Pulmonary artery endothelial cell (primary cell): ENCODE results near the gene NUDT5. TPM values are rescaled to one million over a fixed set of nuclear protein-coding genes. Genes with fewer than 3 reads are reported as not detected.
"Not testable (repeated sequence)": the region's sequence is repeated elsewhere in the genome, so short reads cannot be mapped to it uniquely, and the experiment has no call there.

Source experiments
- DNase-seq: peaks from one replicate; pipeline ENCODE4 v3.0.0-alpha.2; 2011; ENCODE audit warnings: low read depth, low spot score
- total RNA-seq: library from RNA; depleted of rRNA; stranded (reverse); fragments of >200 nt; gene quantifications from 2 replicates; pipeline ENCODE4 v1.2.3, GENCODE V29; 2014

NUDT5 gene
- total RNA-seq, 1 donor from 2014 or later = 58.8 TPM

GRCh38 chr10:12205082-12205481, 9.4 kb upstream of the NUDT5 start:
- no peak for DNase-seq

- DNase-seq = no peak
Measured at GRCh38 chr10:12202226-12202625, 6.5 kb upstream of the NUDT5 start.

GRCh38 chr10:12201543-12201942, 5.9 kb upstream of the NUDT5 start:
- DNase-seq = no peak

GRCh38 chr10:12200850-12201249, 5.2 kb upstream of the NUDT5 start:
- no peak for DNase-seq

GRCh38 chr10:12198156-12198555, 2.5 kb upstream of the NUDT5 start:
- DNase-seq = no peak

GRCh38 chr10:12196531-12197211, 980 bp upstream of the NUDT5 start:
- DNase-seq = no peak

- DNase-seq = no peak
Measured at GRCh38 chr10:12195281-12195602, 449 bp downstream of the NUDT5 start.

GRCh38 chr10:12194752-12195271, 879 bp downstream of the NUDT5 start:
- DNase-seq = no peak

GRCh38 chr10:12193193-12193592, 2.5 kb downstream of the NUDT5 start:
- no peak for DNase-seq

GRCh38 chr10:12191715-12192114, 4.0 kb downstream of the NUDT5 start:
- no peak for DNase-seq

- DNase-seq = no peak
Measured at GRCh38 chr10:12189426-12189825, 6.3 kb downstream of the NUDT5 start.

- DNase-seq = no peak
Measured at GRCh38 chr10:12188656-12189055, 7.0 kb downstream of the NUDT5 start.

GRCh38 chr10:12187321-12187905, 8.3 kb downstream of the NUDT5 start:
- DNase-seq = no peak

- DNase-seq = no peak
Measured at GRCh38 chr10:12186323-12186722, 9.4 kb downstream of the NUDT5 start.

GRCh38 chr10:12184165-12184564, 11.5 kb downstream of the NUDT5 start:
- no peak for DNase-seq

- DNase-seq = no peak
Measured at GRCh38 chr10:12181065-12181775, 14.5 kb downstream of the NUDT5 start.

- no peak for DNase-seq
Measured at GRCh38 chr10:12180221-12180974, 15.3 kb downstream of the NUDT5 start.

- no peak for DNase-seq
Measured at GRCh38 chr10:12179606-12180170, 16.0 kb downstream of the NUDT5 start.

GRCh38 chr10:12177642-12178041, 18.0 kb downstream of the NUDT5 start:
- no peak for DNase-seq

GRCh38 chr10:12171512-12171911, 24.2 kb downstream of the NUDT5 start:
- not testable (repeated sequence) for DNase-seq

- DNase-seq = no peak
Measured at GRCh38 chr10:12165999-12166775, 29.5 kb downstream of the NUDT5 start.
